Ovary (tissue), 9 donors: ENCODE results near the gene EYA2. TPM values are rescaled to one million over a fixed set of nuclear protein-coding genes. Genes with fewer than 3 reads are reported as not detected.

Experiments used
- DNase-seq, 5 donors: peaks; one replicate each; pipeline ENCODE4 v3.0.0-alpha.2; 2019 to 2020
- H3K27ac ChIP-seq, 2 donors: fragments of 200-600 bp; one replicate each; pipeline versions ENCODE4 v1.5.1 to v1.8.0; 2019 to 2022
- H3K27me3 ChIP-seq: fragments of 200-600 bp; one replicate; pipeline ENCODE4 v1.8.0; 2022
- H3K36me3 ChIP-seq: fragments of 200-600 bp; sonication (generic); one replicate; pipeline ENCODE4 v1.5.1; 2019
- H3K4me1 ChIP-seq: one replicate; pipeline ENCODE4 v1.8.1; 2013; ENCODE audit warnings: mild to moderate bottlenecking, moderate library complexity; ENCODE audit not compliant: insufficient read depth
- H3K4me3 ChIP-seq: fragments of 200-600 bp; sonication (generic); one replicate; pipeline ENCODE4 v1.5.1; 2017
- H3K9me3 ChIP-seq, 2 donors: fragments of 200-600 bp in 1 of 2; sonication (generic) in 1 of 2; one replicate each; pipeline versions ENCODE4 v1.5.1 to v1.8.1; 2013 to 2019; ENCODE audit warnings: mild to moderate bottlenecking in 1 of 2, moderate library complexity in 1 of 2
- CTCF ChIP-seq, 3 donors: fragments of 450-650 bp in 2 of 3; fragments of 200-600 bp in 1 of 3; IDR thresholded peaks; one replicate each; pipeline versions ENCODE4 v1.5.1 to v1.8.0; 2016 to 2022; ENCODE audit warnings: antibody characterized with exemption in 3 of 3, mild to moderate bottlenecking in 1 of 3
- EP300 ChIP-seq: sonication (generic); formaldehyde crosslinking; IDR thresholded peaks from one replicate; pipeline ENCODE4 v1.6.1; 2017; ENCODE audit warnings: antibody characterized with exemption
- POLR2A ChIP-seq: fragments of 450-650 bp; IDR thresholded peaks from one replicate; pipeline ENCODE4 v1.6.1; 2017; ENCODE audit warnings: antibody characterized with exemption, mild to moderate bottlenecking, moderate library complexity
- WGBS, 3 donors: extraction: QIAGEN DNeasy Blood & Tissue Kit in 1 of 3; methylation state at CpG; one replicate each; pipeline versions ENCODE4 v1.1.5 to v1.1.7; 2013 to 2017; 5-methylcytosine and 5-hydroxymethylcytosine counted together
- intact Hi-C, 4 donors: fragments of 100-400 bp; cut with DNase I; formaldehyde crosslinking; loops; one replicate each; pipeline versions ENCODE4 v1.11.0 to v1.15.1; 2022 to 2023
- polyA plus RNA-seq, 2 donors: library from polyadenylated mRNA; stranded (reverse); fragments of 200-250 nt in 1 of 2; fragments of 350-450 nt in 1 of 2; fragmentation: Illumina TruSeq in 1 of 2; extraction: RNeasy Lipid Tissue Mini Kit (QIAGEN cat#74804) in 1 of 2; gene quantifications; one replicate each; pipeline ENCODE4 v1.2.3, GENCODE V29; 2013 to 2014
- total RNA-seq, 7 donors: library from RNA; depleted of rRNA in 2 of 7; stranded (reverse); fragments of >200 nt in 2 of 7; fragmentation: NEBNext Ultra II Directional in 3 of 7; extraction: Animal tissue kit (Norgen Biotek cat#: 25700) in 3 of 7; gene quantifications; one replicate each; pipeline versions ENCODE4 v1.1.0 to v1.2.4, GENCODE V29; 2016 to 2023
- donor health status: DM: no; HTN: no; CAD: no; lungs with moderate emphysema.
- donor health status: DM: no; HTN: no; CAD: no.
- donor health status: Bipolar disorder and iron deficiency.
- donor health status: DM: yes; HTN: yes; CAD: no.
- donor health status: DM: no; HTN: no; CAD: no.
- donor health status: DM: yes; HTN: yes; CAD: no.

Gene EYA2
- total and polyA plus RNA-seq, 9 donors, result 0.18 to 7.6 (median 1.7) TPM

- Histone ChIP-seq H3K27ac (no peak overlapping the region), H3K4me1 (no peaks in the 10 kb centered on the region), H3K9me3 (no peaks in the 10 kb centered on the region), H3K27me3 (no peaks in the 10 kb centered on the region), H3K36me3 (no peaks in the 10 kb centered on the region), H3K4me3 (no peak overlapping the region)
- intact Hi-C loops, result no loop called here
- TF ChIP-seq POLR2A (no peak), CTCF (IDR thresholded peaks at IDR 0.05) (no peak), EP300 (no peak)
- 67 to 74% (median 70%) methylated on average over 4 of the region's 4 CpGs for WGBS, 3 donors
- no peak for DNase-seq
These were observed 257.4 kb downstream of the EYA2 start for GRCh38 chr20:47152068-47152467.

- Histone ChIP-seq H3K4me3 (no peak overlapping the region), H3K9me3 (no peaks in the 10 kb centered on the region), H3K27ac (no peak overlapping the region), H3K27me3 (no peaks in the 10 kb centered on the region), H3K36me3 (no peaks in the 10 kb centered on the region), H3K4me1 (no peaks in the 10 kb centered on the region)
- intact Hi-C loops, result no loop called here
- no peak for DNase-seq
- WGBS, 3 donors, result 85 to 90% (median 85%) methylated on average over 2 of the region's 2 CpGs
- TF ChIP-seq EP300 (no peak), POLR2A (no peak), CTCF (IDR thresholded peaks at IDR 0.05) (no peak)
These were observed 259.4 kb downstream of the EYA2 start for GRCh38 chr20:47154089-47154488.

- no peaks in the 10 kb centered on the region for H3K36me3 ChIP-seq
- DNase-seq, result no peak
- no peak for TF ChIP-seq CTCF (IDR thresholded peaks at IDR 0.05)
- TF ChIP-seq POLR2A, result no peak
- no peak for TF ChIP-seq EP300
- H3K9me3 ChIP-seq, result no peaks in the 10 kb centered on the region
- H3K27me3 ChIP-seq, result no peaks in the 10 kb centered on the region
- no peak overlapping the region for H3K4me3 ChIP-seq
- H3K27ac ChIP-seq, result no peak overlapping the region
- intact Hi-C loops, result no loop called here
- 59 to 66% (median 61%) methylated on average over 10 of the region's 10 CpGs for WGBS, 3 donors
- no peaks in the 10 kb centered on the region for H3K4me1 ChIP-seq
These were observed 261.9 kb downstream of the EYA2 start for GRCh38 chr20:47156301-47157137.

GRCh38 chr20:47159166-47159565 lies 264.5 kb downstream of the EYA2 start:
- Histone ChIP-seq H3K36me3 (no peaks in the 10 kb centered on the region), H3K4me1 (no peaks in the 10 kb centered on the region), H3K27ac (no peak overlapping the region), H3K4me3 (no peak overlapping the region), H3K27me3 (no peaks in the 10 kb centered on the region), H3K9me3 (no peaks in the 10 kb centered on the region)
- no peak for TF ChIP-seq EP300
- intact Hi-C loops, result no loop called here
- 84 to 89% (median 84%) methylated on average over 5 of the region's 5 CpGs for WGBS, 3 donors
- no peak for DNase-seq

- no peaks in the 10 kb centered on the region for H3K36me3 ChIP-seq
- WGBS, 3 donors, result 91 to 95% (median 93%) methylated on average over 7 of the region's 7 CpGs
- no peaks in the 10 kb centered on the region for H3K4me1 ChIP-seq
- no peak overlapping the region for H3K27ac ChIP-seq
- no peak for DNase-seq
- H3K4me3 ChIP-seq, result no peak overlapping the region
- no peaks in the 10 kb centered on the region for H3K9me3 ChIP-seq
- no peaks in the 10 kb centered on the region for H3K27me3 ChIP-seq
- intact Hi-C loops, result no loop called here
- TF ChIP-seq POLR2A (no peak), EP300 (no peak), CTCF (IDR thresholded peaks at IDR 0.05) (no peak)
These were observed 265.6 kb downstream of the EYA2 start for GRCh38 chr20:47160240-47160639.
